Heart right ventricle (tissue), 16 donors: ENCODE results near the gene FBXO21. TPM values are rescaled to one million over a fixed set of nuclear protein-coding genes. Genes with fewer than 3 reads are reported as not detected.

Source experiments
- ATAC-seq, 8 donors: fragments of 200-7000 bp; cut with Tn5 transposase; one replicate each; pipeline ENCODE4 v1.9.1; 2020; ENCODE audit warnings: mild to moderate bottlenecking in 8 of 8, moderate library complexity in 8 of 8, moderate number of reproducible peaks in 1 of 8
- DNase-seq, 2 donors: peaks; one replicate each; pipeline ENCODE4 v3.0.0-alpha.2; 2020
- H3K27ac ChIP-seq, 10 donors: fragments of 200-600 bp; sonication (generic) in 2 of 10; one replicate each; pipeline versions ENCODE4 v1.5.0 to v1.8.0; 2020 to 2022; ENCODE audit warnings: mild to moderate bottlenecking in 3 of 10
- H3K27me3 ChIP-seq, 7 donors: fragments of 200-600 bp; one replicate each; pipeline ENCODE4 v1.8.0; 2021 to 2022; ENCODE audit warnings: mild to moderate bottlenecking in 2 of 7
- H3K36me3 ChIP-seq, 9 donors: fragments of 200-600 bp; sonication (generic) in 1 of 9; one replicate each; pipeline versions ENCODE4 v1.5.0 to v1.8.0; 2020 to 2022; ENCODE audit warnings: mild to moderate bottlenecking in 2 of 9
- H3K4me1 ChIP-seq, 9 donors: fragments of 200-600 bp; sonication (generic) in 1 of 9; one replicate each; pipeline versions ENCODE4 v1.5.0 to v1.8.0; 2020 to 2022; ENCODE audit warnings: mild to moderate bottlenecking in 4 of 9
- H3K4me3 ChIP-seq, 10 donors: fragments of 200-600 bp; sonication (generic) in 2 of 10; one replicate each; pipeline versions ENCODE4 v1.5.0 to v1.8.0; 2020 to 2022; ENCODE audit warnings: mild to moderate bottlenecking in 7 of 10, moderate library complexity in 2 of 10
- H3K9me3 ChIP-seq, 11 donors: fragments of 200-600 bp in 10 of 11; sonication (generic) in 2 of 11; one replicate each; pipeline versions ENCODE4 v1.5.0 to v1.8.0; 2013 to 2022; ENCODE audit warnings: mild to moderate bottlenecking in 2 of 11, control low read depth in 1 of 11, moderate library complexity in 1 of 11
- CTCF ChIP-seq, 9 donors: fragments of 200-600 bp; sonication (generic) in 2 of 9; IDR thresholded peaks; one replicate each; pipeline versions ENCODE4 v1.5.0 to v1.8.0; 2021 to 2022; ENCODE audit warnings: antibody characterized with exemption in 9 of 9, mild to moderate bottlenecking in 5 of 9, moderate library complexity in 1 of 9
- WGBS, 2 donors: extraction: QIAGEN DNeasy Blood & Tissue Kit; methylation state at CpG; one replicate each; pipeline ENCODE4 v1.1.7; 2013; ENCODE audit warnings: inconsistent platforms in 1 of 2; 5-methylcytosine and 5-hydroxymethylcytosine counted together
- intact Hi-C, 10 donors: fragments of 100-400 bp; cut with DNase I; formaldehyde crosslinking; loops; one replicate each; pipeline versions ENCODE4 v1.11.1 to v1.14.2; 2022
- polyA plus RNA-seq, 2 donors: library from polyadenylated mRNA; stranded (reverse); fragments of 200-250 nt; gene quantifications; one replicate each; pipeline ENCODE4 v1.2.3, GENCODE V29; 2013
- total RNA-seq, 10 donors: library from RNA; stranded (reverse); fragmentation: NEBNext Ultra II Directional in 3 of 10; extraction: Animal tissue kit (Norgen Biotek cat#: 25700) in 3 of 10; gene quantifications; one replicate each; pipeline versions ENCODE4 v1.2.1 to v1.2.4, GENCODE V29; 2021 to 2023
- donor health status: Arrhythmogenic right ventricular cardiomyopathy.
- donor health status: ischemic (EF 13 %, LVEDD 7.1; RV severe dilation, severe dysfunction).
- donor health status: healthy with polysubstance abuse.
- donor health status: DM: no; HTN: yes; CAD: no.
- donor health status: DM: no; HTN: no; CAD: no.
- donor health status: ischemic (EF 25% LVEDD 6.9; RV normal size, moderate dysfunction).
- donor health status: ischemic (EF 25% LVEDD 5.7; RV mildly dilated, moderate dysfunction).
- donor health status: healthy.
- donor health status: DM: yes; HTN: yes; CAD: no.
- donor health status: Ischemic cardiomyopathy.
- donor health status: ischemic (EF 35%, LVEDD 5.7; RV mildly dilated, moderate dysfunction).
- donor health status: nonischemic (EF 11% LVEDD 7.7; RV severe dilation, severe dysfunction).
- donor health status: DM: yes; HTN: yes; CAD: no.
- donor health status: PGD.
- donor health status: ischemic (EF 29% LVEDD 5.4; RV normal size, mild dysfunction).
- donor health status: nonischemic (EF 23%, LVEDD 6.1; RV moderate dilation, normal function).

The FBXO21 gene
- total and polyA plus RNA-seq, 12 donors: 10.2 to 75.1 (median 47.6) TPM

- H3K36me3 ChIP-seq: no peaks in the 10 kb centered on the region
- H3K27ac ChIP-seq: peak overlapping the region in 7 of 10 donors; percentile 21 to 66 (median 55)
- DNase-seq (no peak), ATAC-seq (peak in 7 of 8 donors; percentile 27 to 54 (median 42))
- intact Hi-C loops: loop anchor here (1.0 to 10.0 kb wide), 7 partner anchors 92 to 415 kb away; no protein-coding TSS in a partner anchor
- peaks cover 10 to 57% (median 30%) of the 10 kb centered on the region in 9 donors for H3K4me1 ChIP-seq
- H3K4me3 ChIP-seq: no peak overlapping the region
- H3K27me3 ChIP-seq: no peaks in the 10 kb centered on the region
- 53 to 62% methylated on average over 6 of the region's 6 CpGs for WGBS, 2 donors
- peaks cover 0 to 3% (median 0%) of the 10 kb centered on the region in 11 donors for H3K9me3 ChIP-seq
- TF ChIP-seq CTCF (IDR thresholded peaks at IDR 0.05): peak; percentile 60 to 73 (median 71)
Measured at GRCh38 chr12:117119592-117120198, 70.6 kb downstream of the FBXO21 start.

GRCh38 chr12:117118838-117119591, 71.3 kb downstream of the FBXO21 start:
- Histone ChIP-seq H3K4me3 (no peak overlapping the region), H3K9me3 (peaks cover 0 to 3% (median 0%) of the 10 kb centered on the region in 11 donors), H3K36me3 (no peaks in the 10 kb centered on the region), H3K27me3 (no peaks in the 10 kb centered on the region), H3K4me1 (peaks cover 10 to 57% (median 30%) of the 10 kb centered on the region in 9 donors), H3K27ac (peak overlapping the region in 7 of 10 donors; percentile 23 to 66 (median 55))
- ATAC-seq (peak; percentile 41 to 73 (median 50)), DNase-seq (peak in 1 of 2 donors; percentile 41)
- WGBS, 2 donors: 47 to 54% methylated on average over 18 of the region's 18 CpGs
- intact Hi-C loops: loop anchor here in 9 of 10 donors (1.0 to 10.0 kb wide), 7 partner anchors 92 to 414 kb away; no protein-coding TSS in a partner anchor
- TF ChIP-seq CTCF (IDR thresholded peaks at IDR 0.05): no peak

GRCh38 chr12:117114784-117115183, 75.5 kb downstream of the FBXO21 start:
- Histone ChIP-seq H3K27me3 (no peaks in the 10 kb centered on the region), H3K4me1 (peaks cover 10 to 28% (median 21%) of the 10 kb centered on the region in 9 donors), H3K4me3 (no peak overlapping the region), H3K9me3 (peaks cover 0 to 3% (median 0%) of the 10 kb centered on the region in 11 donors), H3K36me3 (no peaks in the 10 kb centered on the region), H3K27ac (no peak overlapping the region)
- ATAC-seq (peak in 7 of 8 donors; percentile 24 to 78 (median 53)), DNase-seq (no peak)
- intact Hi-C loops: loop anchor here in 4 of 10 donors (5.0 to 10.0 kb wide), 4 partner anchors 87 to 410 kb away; no protein-coding TSS in a partner anchor
- TF ChIP-seq CTCF (IDR thresholded peaks at IDR 0.05): no peak
- 46 to 52% methylated on average over 10 of the region's 10 CpGs for WGBS, 2 donors

- intact Hi-C loops: loop anchor here in 2 of 10 donors (10.0 kb wide), 2 partner anchors 88 to 408 kb away; no protein-coding TSS in a partner anchor
Measured at GRCh38 chr12:117113231-117113630, 77.0 kb downstream of the FBXO21 start.

More at GRCh38 chr12:117113231-117113630, 77.0 kb downstream of the FBXO21 start:
- DNase-seq: no peak
- no peak for ATAC-seq
- H3K9me3 ChIP-seq: peaks cover 0 to 3% (median 0%) of the 10 kb centered on the region in 11 donors
- no peaks in the 10 kb centered on the region for H3K36me3 ChIP-seq
- no peak overlapping the region for H3K4me3 ChIP-seq
- H3K4me1 ChIP-seq: peaks cover 0 to 12% (median 6%) of the 10 kb centered on the region in 9 donors
- 95 to 96% methylated on average over 9 of the region's 9 CpGs for WGBS, 2 donors
- no peaks in the 10 kb centered on the region for H3K27me3 ChIP-seq
- no peak overlapping the region for H3K27ac ChIP-seq
- no peak for TF ChIP-seq CTCF (IDR thresholded peaks at IDR 0.05)
